GM10248 (cell line): ENCODE data around the gene OR1K1.
"Not testable (repeated sequence)": the region's sequence is repeated elsewhere in the genome, so short reads cannot be mapped to it uniquely, and the experiment has no call there.

Experiments used
- CTCF ChIA-PET: fragments of 300-600 bp; sonication (Branson Sonifier 250); formaldehyde crosslinking; extraction: SDS; loops from one replicate; lab custom pipeline; 2021; ENCODE audit warnings: antibody characterized with exemption; lab: Yijun Ruan, JAX
- POLR2A ChIA-PET: fragments of 350-650 bp; sonication (Branson Sonifier 250); formaldehyde crosslinking; extraction: SDS; loops from one replicate; lab custom pipeline; 2020; ENCODE audit warnings: antibody characterized with exemption; lab: Yijun Ruan, JAX
- DNase-seq: peaks from one replicate; pipeline ENCODE4 v3.0.0; 2012; ENCODE audit errors: extremely low spot score
- TF ChIP-seq, protein P1 (sequence below): IDR thresholded peaks from 2 replicates; pipeline ENCODE4 v1.5.1; 2012; ENCODE audit warnings: mild to moderate bottlenecking, low read depth; ENCODE audit errors: extremely low read depth, missing control alignments, control extremely low read depth

OR1K1 gene

DNA sequence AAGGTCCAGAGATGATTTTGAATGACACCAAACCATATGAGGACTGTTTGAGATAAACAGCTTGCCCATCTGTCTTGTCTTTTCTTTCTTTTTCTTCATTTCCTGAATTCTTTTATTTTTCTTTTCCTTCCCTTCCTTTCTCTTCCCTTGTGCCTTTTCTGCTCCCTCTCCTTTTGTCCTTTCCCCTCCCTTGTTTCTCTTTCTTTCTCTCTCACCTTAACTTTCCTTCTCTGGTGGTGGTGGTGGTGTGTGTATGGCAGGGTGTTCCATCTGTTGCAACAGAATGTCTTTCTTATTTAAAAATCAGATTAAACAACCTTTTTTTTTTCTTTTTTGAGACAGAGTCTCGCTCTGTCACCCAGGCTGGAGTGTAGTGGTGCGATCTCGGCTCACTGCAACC, 32.3 kb downstream of the OR1K1 start:
- ChIA-PET POLR2A (no interaction called here), CTCF (interaction anchor here (0.7 to 1.5 kb wide), 3 partner anchors 12 to 72 kb away, joined by 3 to 4 read pairs (median 3); no protein-coding TSS in a partner anchor)
- no peak for DNase-seq
- TF ChIP-seq, protein P1, sequence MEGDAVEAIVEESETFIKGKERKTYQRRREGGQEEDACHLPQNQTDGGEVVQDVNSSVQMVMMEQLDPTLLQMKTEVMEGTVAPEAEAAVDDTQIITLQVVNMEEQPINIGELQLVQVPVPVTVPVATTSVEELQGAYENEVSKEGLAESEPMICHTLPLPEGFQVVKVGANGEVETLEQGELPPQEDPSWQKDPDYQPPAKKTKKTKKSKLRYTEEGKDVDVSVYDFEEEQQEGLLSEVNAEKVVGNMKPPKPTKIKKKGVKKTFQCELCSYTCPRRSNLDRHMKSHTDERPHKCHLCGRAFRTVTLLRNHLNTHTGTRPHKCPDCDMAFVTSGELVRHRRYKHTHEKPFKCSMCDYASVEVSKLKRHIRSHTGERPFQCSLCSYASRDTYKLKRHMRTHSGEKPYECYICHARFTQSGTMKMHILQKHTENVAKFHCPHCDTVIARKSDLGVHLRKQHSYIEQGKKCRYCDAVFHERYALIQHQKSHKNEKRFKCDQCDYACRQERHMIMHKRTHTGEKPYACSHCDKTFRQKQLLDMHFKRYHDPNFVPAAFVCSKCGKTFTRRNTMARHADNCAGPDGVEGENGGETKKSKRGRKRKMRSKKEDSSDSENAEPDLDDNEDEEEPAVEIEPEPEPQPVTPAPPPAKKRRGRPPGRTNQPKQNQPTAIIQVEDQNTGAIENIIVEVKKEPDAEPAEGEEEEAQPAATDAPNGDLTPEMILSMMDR = no peak

DNA sequence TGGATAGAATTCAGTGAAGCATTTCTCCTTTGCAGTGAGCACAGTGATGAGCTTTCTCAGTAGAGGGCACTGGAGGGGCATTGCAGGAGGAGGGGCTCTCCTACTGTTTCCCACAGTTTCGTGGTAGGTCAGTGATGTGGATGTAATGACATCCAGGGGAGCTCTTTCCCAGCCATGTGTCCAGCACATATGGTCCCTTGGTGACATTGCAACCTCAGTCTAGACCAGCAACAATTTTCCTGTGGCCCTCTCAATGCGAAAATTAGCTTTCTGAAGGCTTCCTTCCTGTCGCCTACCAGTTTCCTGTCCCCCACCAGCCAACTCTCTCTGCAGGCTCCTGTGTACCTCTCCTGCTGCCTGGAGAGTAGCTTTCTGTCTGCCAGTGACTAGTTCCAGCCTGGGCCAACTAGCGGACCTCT, 35.4 kb downstream of the OR1K1 start:
- TF ChIP-seq, protein P1 = peak; percentile 18
- ChIA-PET CTCF (interaction anchor here (1.2 to 2.1 kb wide), 3 partner anchors 14 to 515 kb away, joined by 5 to 7 read pairs (median 5); no protein-coding TSS in a partner anchor), POLR2A (interaction anchor here (0.6 kb wide), 1 partner anchor 352 kb away, joined by 3 read pairs; no protein-coding TSS in a partner anchor)
- DNase-seq = peak; percentile 35

DNA sequence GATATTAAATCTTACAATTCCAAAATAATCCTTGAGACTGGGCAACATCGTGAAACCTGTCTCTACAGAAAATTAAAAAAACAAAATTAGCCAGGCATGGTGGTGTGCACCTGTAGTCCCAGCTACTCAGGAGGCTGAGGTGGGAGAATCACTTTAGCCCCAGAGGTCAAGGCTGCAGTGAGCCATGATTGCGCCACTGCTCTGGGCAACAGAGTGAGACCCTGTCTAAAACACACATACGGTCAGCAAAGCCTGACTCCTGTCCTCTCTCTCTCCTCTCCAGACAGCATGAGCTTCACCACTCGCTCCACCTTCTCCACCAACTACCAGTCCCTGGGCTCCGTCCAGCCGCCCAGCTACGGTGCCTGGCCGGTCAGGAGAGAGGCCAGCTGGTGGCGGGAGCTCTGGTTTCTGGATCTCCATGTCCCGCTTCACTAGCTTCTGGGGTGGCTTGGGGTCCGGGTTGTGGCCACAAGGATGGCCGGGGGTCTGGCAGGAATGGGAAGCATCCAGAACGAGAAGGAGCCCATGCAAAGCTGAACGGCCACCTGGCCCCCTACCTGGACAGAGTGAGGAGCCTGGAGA, 37.4 kb downstream of the OR1K1 start:
- no peak for DNase-seq
- ChIA-PET POLR2A (no interaction called here), CTCF (interaction anchor here (1.6 to 2.3 kb wide), 5 partner anchors 9 to 27 kb away, joined by 3 to 8 read pairs (median 4); partner anchors contain the start of gene PDCL)
- TF ChIP-seq, protein P1 = no peak

DNA sequence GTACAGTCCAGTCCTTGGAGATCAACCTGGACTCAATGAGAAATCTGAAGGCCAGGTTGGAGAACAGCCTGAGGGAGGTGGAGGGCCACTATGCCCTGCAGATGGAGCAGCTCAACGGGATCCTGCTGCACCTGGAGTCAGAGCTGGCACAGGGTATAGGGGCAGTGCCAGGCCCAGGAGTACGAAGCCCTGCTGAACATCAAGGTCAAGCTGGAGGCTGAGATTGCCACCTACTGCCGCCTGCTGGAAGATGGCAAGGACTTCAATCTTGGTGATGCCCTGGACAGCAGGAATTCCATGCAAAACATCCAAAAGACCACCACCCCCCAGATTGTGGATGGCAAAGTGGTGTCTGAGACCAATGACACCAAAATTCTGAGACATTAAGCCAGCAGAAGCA, 38.5 kb downstream of the OR1K1 start:
- CTCF ChIA-PET = interaction anchor here (0.9 to 2.3 kb wide), 8 partner anchors 9 to 714 kb away, joined by 3 to 8 read pairs (median 4); partner anchors contain the start of gene PDCL
- POLR2A ChIA-PET, DNase-seq: not testable (repeated sequence)

DNA sequence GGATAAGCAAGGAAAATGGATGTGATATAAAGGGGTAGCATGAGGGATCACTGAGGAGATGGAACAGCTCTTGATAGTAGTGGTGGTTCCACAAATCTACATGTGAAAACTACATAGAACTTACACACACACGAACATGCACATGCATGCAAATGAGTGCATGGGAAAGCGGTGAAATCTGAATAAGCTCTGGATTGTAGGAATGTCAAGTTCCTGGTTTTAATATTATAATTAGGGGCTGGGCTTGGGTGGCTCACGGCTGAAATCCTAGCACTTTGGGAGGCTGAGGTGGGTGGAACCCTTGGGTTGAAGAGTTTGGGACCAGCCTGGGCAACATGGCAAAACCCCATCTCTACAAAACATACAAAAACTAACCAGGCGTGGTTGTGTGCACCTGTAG, 41.6 kb downstream of the OR1K1 start:
- DNase-seq = no peak
- CTCF ChIA-PET = interaction anchor here (0.5 to 1.2 kb wide), 2 partner anchors 18 to 150 kb away, joined by 3 read pairs; no protein-coding TSS in a partner anchor
- POLR2A ChIA-PET = no interaction called here
- TF ChIP-seq, protein P1 = no peak

DNA sequence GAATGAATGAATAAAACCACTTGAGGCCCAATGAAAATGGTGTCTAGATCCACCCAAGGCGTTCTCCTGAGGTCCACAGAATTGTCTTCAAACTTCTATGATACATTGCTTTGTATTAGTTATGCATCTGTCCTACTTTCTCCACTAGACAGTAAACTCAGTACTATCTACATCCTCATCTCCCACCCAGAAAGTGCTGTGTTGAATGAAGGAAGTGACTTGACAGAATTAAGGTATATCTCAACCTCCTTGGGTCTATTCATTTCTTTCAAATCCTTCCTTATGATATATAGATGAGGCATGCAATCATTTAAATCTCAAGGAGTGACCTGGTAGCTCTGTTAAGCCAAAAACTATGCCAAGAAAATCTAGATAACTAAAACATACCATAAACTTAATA, 44.2 kb downstream of the OR1K1 start:
- POLR2A ChIA-PET = no interaction called here

DNA sequence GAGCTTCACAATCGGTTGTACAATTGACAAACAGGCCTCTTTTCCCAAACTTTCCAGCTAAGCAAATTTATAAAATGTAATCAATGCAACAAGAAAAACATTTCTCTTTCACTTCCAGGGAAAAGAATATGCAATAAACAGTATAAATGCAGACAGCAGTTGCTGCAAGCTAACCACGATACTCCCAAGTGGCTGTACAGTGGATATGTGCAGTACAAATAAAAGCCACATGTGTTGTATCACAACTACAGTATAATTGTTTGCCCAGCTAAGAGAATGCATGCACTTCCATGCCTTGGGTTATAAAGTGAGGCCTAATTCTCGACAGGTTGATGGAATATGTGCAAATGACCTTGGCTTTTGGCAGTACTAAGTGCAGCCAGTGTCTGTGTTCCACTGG, 45.2 kb downstream of the OR1K1 start:
- ChIA-PET CTCF (no interaction called here), POLR2A (no interaction called here)
- TF ChIP-seq, protein P1 = no peak
- no peak for DNase-seq

More for the DNA sequence above, 44.2 kb downstream of the OR1K1 start:
- CTCF ChIA-PET = interaction anchor here (0.9 kb wide), 1 partner anchor 13 kb away, joined by 3 read pairs; no protein-coding TSS in a partner anchor
- no peak for DNase-seq
- TF ChIP-seq, protein P1 = no peak
